Esophagus (tissue), 2 donors: ENCODE data around the gene JARID2. TPM values are rescaled to one million over a fixed set of nuclear protein-coding genes. Genes with fewer than 3 reads are reported as not detected.
A peak's percentile ranks its signal among the peaks of the same experiment; 100 is the strongest.

ENCODE experiments used
- H3K27ac ChIP-seq, 2 donors: one replicate each; pipeline ENCODE4 v1.5.1; 2013; ENCODE audit warnings: low read depth in 2 of 2, mild to moderate bottlenecking in 2 of 2, inconsistent platforms in 1 of 2, low read length in 1 of 2, moderate library complexity in 1 of 2
- H3K27me3 ChIP-seq, 2 donors: one replicate each; pipeline ENCODE4 v1.6.1; 2013; ENCODE audit warnings: low read length in 2 of 2, control low read depth in 1 of 2, mild to moderate bottlenecking in 1 of 2; ENCODE audit not compliant: insufficient read depth in 2 of 2, control insufficient read depth in 1 of 2
- H3K36me3 ChIP-seq, 2 donors: one replicate each; pipeline ENCODE4 v1.6.1; 2013; ENCODE audit warnings: low read length in 1 of 2; ENCODE audit not compliant: control insufficient read depth in 2 of 2, insufficient read depth in 2 of 2
- H3K4me1 ChIP-seq, 2 donors: one replicate each; pipeline ENCODE4 v1.6.1; 2013; ENCODE audit warnings: low read length in 1 of 2; ENCODE audit not compliant: control insufficient read depth in 2 of 2, insufficient read depth in 2 of 2
- H3K4me3 ChIP-seq, 2 donors: one replicate each; pipeline ENCODE4 v1.5.1; 2013; ENCODE audit warnings: low read length in 2 of 2, mild to moderate bottlenecking in 2 of 2, low read depth in 1 of 2, moderate library complexity in 1 of 2
- H3K9me3 ChIP-seq, 2 donors: one replicate each; pipeline ENCODE4 v1.6.1; 2013; ENCODE audit warnings: mild to moderate bottlenecking in 2 of 2, low read depth in 1 of 2, low read length in 1 of 2, moderate library complexity in 1 of 2; ENCODE audit not compliant: control insufficient read depth in 2 of 2, insufficient read depth in 1 of 2
- WGBS, 2 donors: extraction: QIAGEN DNeasy Blood & Tissue Kit; methylation state at CpG; one replicate each; pipeline ENCODE4 v1.1.7; 2013; 5-methylcytosine and 5-hydroxymethylcytosine counted together
- polyA plus RNA-seq, 2 donors: library from polyadenylated mRNA; stranded (reverse); fragments of 200-250 nt; gene quantifications; one replicate each; pipeline ENCODE4 v1.2.3, GENCODE V29; 2013
- donor health status: healthy with polysubstance abuse.
- donor health status: Bipolar disorder and iron deficiency.

Gene JARID2
- polyA plus RNA-seq, 2 donors = 7.9 to 8.3 TPM

DNA sequence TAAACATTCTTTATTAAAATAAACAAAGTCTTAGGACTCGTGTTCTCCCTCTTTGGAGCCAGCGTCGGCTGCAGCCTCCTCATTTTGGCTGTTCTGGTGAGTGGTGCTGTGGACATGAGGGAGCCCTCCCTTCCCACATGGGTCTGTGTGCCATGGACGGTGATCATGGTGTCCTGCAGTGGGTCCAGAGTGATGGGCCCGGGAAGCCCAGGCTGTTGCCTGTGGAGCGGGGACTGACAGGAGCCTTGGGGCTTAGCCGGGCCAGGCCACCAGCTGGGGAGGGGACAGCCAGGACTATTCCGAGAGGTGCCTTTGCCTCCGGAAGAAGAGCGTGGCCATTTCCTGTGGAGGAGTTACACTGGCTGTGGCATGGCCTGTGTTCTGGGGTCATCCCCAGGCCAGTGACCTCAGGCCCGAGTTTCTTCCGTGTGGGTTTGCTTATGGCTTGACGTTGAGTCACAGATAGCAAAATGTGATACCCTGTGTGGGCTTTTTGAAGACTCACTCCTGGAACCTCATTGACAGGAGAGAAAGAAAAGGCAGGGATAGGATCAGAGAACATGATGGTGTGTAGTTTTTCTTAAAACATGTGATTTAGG, 263.6 kb downstream of the JARID2 start:
- Histone ChIP-seq H3K36me3 (peaks cover 20 to 59% of the 10 kb centered on the region in 2 donors), H3K27ac (no peak overlapping the region), H3K4me1 (peaks cover 0 to 14% of the 10 kb centered on the region in 2 donors), H3K27me3 (no peaks in the 10 kb centered on the region), H3K9me3 (no peaks in the 10 kb centered on the region), H3K4me3 (no peak overlapping the region)
- 87 to 88% methylated on average over 13 of the region's 13 CpGs for WGBS, 2 donors

DNA sequence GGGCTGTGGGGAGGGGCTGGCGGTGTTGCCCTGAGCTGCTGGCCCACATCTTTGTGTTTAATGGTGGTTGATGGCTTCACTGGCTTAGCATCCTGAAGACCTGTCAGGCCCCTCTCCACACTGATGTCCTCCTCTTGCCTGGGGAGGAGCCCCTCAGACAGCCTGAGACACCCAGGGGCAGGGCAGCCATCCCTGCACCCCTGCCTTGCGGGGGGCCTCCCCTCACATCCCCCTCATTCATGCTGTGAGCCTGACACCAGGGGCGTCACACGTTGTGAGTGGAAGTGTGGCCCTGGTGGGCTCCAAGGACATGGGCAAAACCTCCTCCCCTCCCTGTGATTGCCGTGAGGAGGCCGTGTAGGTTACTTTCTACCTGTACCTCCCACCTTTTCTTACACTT, 264.3 kb downstream of the JARID2 start:
- Histone ChIP-seq H3K4me3 (no peak overlapping the region), H3K4me1 (peaks cover 0 to 14% of the 10 kb centered on the region in 2 donors), H3K27me3 (no peaks in the 10 kb centered on the region), H3K27ac (no peak overlapping the region), H3K9me3 (no peaks in the 10 kb centered on the region), H3K36me3 (peaks cover 20 to 61% of the 10 kb centered on the region in 2 donors)
- 95 to 98% methylated on average over 6 of the region's 6 CpGs for WGBS, 2 donors

DNA sequence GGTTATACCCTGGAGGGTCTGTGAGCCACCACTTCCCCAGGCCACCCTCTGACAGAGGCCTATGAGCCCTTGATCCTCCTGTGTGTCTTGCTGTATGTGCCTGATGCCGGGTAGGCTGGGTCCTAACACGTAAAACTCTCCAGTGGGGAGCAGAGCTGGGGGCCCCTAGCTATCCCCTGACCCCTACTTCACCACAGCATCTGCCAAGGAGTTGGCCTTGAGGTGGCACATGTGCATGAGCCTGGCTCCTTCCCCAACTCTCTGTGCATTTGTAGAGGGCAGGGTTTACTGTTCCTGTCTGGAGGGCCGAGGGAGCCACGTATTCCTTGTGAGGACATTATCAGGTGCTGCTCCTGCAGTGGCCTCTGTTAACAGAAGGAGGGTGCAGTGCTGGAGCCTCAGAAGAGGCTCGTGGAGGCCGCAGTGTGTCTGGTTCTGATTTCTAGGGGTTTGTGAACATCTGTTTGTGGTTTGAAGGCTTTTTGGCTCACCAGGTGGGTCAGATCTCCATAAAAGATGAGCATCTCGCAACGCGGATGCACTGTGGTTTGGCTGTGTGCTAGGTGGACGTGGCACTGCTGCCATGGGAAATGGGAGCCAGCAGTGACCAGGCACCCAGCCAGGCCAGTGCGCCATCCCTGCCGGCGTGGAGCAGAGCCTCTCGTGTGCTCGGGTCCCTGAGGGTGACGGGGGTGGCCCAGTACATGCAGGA, 264.8 kb downstream of the JARID2 start:
- no peak overlapping the region for H3K27ac ChIP-seq
- WGBS, 2 donors = 68 to 82% methylated on average over 11 to 16 of the region's 16 CpGs
- no peaks in the 10 kb centered on the region for H3K27me3 ChIP-seq
- peaks cover 20 to 59% of the 10 kb centered on the region in 2 donors for H3K36me3 ChIP-seq
- H3K9me3 ChIP-seq = no peaks in the 10 kb centered on the region
- H3K4me1 ChIP-seq = peaks cover 0 to 10% of the 10 kb centered on the region in 2 donors
- no peak overlapping the region for H3K4me3 ChIP-seq

DNA sequence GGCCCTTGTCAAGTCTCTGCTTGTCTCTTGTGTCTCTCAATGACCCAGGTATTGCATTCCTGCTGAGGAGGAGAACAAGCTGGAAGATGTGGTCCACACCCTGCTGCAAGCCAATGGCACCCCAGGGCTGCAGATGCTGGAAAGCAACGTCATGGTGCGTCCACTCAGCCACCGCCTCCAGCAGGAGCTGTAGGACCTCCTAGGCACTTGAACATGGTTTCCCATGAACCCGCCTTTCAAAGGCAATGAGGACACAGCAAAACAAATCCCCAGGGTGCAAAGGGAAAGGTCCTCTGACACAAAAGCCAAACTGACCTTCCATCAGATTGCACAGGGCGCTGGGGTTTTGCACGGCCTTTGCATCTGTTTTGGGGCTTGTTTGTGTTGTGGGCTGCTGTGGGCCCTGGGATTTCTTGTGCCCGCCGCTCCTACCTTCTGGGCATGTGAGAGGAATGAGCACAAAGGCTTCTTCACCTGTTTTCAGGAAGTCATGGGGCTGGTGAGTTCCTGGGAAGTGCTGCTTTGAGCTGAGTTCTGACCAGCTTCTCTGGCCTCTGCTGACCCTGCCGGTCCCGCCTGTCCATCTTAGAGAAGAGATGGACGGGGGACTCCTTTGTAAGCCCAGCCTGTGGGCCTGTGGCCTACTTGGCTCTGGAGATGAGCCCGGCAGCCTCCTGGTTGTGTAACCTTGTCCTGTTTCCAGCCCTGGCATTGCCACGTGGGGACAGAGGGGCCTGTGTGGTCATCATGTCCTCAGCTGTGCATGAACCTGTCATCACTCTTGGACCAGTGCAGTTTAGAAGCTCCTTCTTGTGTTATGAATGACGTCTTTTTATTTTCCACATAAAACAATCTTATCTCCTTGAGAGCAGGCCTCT, 265.6 kb downstream of the JARID2 start:
- no peaks in the 10 kb centered on the region for H3K27me3 ChIP-seq
- no peak overlapping the region for H3K27ac ChIP-seq
- H3K36me3 ChIP-seq = peaks cover 20 to 59% of the 10 kb centered on the region in 2 donors
- H3K9me3 ChIP-seq = no peaks in the 10 kb centered on the region
- H3K4me1 ChIP-seq = peaks cover 0 to 9% of the 10 kb centered on the region in 2 donors
- H3K4me3 ChIP-seq = no peak overlapping the region
- 89 to 91% methylated on average over 14 of the region's 14 CpGs for WGBS, 2 donors

DNA sequence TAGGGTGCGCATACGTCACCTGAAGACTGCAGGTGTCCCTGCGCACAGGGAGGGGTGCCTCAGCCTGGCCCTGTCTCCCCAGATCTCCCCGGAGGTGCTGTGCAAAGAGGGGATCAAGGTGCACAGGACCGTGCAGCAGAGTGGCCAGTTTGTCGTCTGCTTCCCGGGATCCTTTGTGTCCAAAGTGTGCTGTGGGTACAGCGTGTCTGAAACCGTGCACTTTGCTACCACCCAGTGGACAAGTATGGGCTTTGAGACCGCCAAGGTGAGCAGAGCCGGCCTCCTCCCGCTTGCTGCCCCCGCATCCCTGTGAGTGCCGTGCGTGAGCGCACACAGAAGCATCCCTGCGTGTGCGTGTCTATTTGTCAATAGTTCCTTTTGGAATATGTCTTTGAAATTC, 266.3 kb downstream of the JARID2 start:
- 93 to 94% methylated on average over 18 of the region's 18 CpGs for WGBS, 2 donors
- peaks cover 0 to 9% of the 10 kb centered on the region in 2 donors for H3K4me1 ChIP-seq
- peaks cover 16 to 62% of the 10 kb centered on the region in 2 donors for H3K36me3 ChIP-seq
- no peaks in the 10 kb centered on the region for H3K9me3 ChIP-seq
- no peaks in the 10 kb centered on the region for H3K27me3 ChIP-seq
- no peak overlapping the region for H3K27ac ChIP-seq
- no peak overlapping the region for H3K4me3 ChIP-seq

DNA sequence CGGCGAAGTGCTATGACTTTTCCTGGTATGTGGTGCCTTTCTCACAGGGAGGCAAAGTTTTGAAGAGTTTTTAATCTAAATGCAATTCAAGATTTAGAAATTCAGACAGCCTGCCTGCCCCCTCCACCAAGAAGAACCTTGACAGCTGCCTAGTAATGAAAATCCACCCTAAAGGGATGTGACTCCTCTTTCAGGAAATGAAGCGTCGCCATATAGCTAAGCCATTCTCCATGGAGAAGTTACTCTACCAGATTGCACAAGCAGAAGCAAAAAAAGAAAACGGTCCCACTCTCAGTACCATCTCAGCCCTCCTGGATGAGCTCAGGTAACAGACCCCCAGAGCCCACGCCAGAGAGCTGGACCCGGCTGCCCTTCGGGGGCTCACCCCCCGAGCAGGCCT, 266.9 kb downstream of the JARID2 start:
- Histone ChIP-seq H3K9me3 (no peaks in the 10 kb centered on the region), H3K4me1 (peaks cover 0 to 9% of the 10 kb centered on the region in 2 donors), H3K27me3 (no peaks in the 10 kb centered on the region), H3K27ac (no peak overlapping the region), H3K36me3 (peaks cover 16 to 64% of the 10 kb centered on the region in 2 donors), H3K4me3 (no peak overlapping the region)
- 91 to 96% methylated on average over 9 of the region's 9 CpGs for WGBS, 2 donors

DNA sequence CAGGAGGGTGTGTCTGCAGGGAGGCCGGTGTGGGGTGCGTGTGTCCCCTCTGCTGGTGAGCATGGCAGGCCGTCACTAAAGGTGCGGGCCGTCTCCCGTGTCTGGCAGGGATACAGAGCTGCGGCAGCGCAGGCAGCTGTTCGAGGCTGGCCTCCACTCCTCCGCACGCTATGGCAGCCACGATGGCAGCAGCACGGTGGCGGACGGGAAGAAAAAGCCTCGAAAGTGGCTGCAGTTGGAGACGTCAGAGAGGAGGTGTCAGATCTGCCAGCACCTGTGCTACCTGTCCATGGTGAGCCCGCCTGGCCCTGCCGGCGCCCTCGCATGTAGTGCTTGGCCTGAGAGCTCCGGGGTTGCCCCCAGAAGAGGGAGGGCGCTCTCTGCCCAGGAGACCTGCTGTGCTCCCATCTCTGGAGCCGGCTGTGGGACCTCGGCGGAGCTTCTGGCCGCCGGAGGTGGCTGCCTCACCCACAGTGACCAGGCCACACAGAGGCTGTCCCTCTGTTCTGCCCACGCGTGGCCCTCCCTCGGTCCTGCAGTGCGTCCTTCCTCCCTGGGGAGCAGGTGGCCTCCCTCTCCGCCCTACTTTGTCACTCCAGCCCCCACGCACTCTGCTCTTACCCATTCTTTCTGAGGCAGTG, 267.4 kb downstream of the JARID2 start:
- Histone ChIP-seq H3K27ac (no peak overlapping the region), H3K9me3 (no peaks in the 10 kb centered on the region), H3K4me3 (no peak overlapping the region), H3K27me3 (no peaks in the 10 kb centered on the region), H3K36me3 (peaks cover 15 to 69% of the 10 kb centered on the region in 2 donors), H3K4me1 (peaks cover 0 to 9% of the 10 kb centered on the region in 2 donors)
- WGBS, 2 donors = 92 to 93% methylated on average over 34 of the region's 34 CpGs

DNA sequence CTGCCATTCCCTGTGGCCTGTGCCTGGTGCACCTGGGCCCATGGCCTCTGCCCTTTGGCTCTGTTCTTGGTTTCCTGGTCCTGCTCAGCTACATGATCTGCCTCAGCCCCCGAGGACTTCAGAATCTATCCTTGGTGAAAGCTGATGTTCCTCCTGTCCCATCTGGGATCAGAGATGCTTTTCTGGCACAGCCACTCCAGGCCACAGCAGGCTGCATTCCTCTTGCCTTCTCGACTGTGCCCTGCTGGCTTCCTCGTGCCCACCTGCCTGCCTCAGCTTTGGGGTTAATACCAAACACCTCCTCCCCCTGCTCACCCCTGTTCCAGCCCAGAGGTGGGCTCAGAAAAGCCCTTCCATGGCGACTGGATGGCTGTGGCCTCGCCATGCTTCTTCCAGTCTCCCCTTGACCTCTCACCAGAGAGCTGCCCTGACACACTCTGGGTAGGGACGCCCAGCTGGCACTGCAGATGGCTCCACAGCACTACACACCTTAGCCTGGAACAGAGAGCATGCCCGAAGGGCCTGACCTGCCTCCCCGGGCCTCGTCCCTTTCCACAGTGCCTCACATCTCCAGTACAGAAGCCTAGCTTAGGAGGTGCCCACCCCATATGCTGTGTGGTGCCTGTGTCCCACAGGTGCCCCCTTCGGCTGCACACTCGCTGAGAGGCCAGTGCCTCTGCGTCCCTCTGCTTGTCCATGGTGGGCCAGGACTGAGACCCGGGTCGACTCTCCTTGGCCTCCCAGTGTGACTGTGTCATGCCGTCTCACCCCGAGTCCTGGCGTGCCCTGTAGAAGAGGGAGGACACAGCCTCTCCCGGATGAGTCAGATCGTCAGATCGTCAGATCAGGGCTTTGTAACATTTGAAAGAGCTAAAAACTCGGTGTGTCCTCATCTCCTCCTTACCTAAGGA, 268.2 kb downstream of the JARID2 start:
- H3K4me3 ChIP-seq = no peak overlapping the region
- WGBS, 2 donors = 80 to 81% methylated on average over 21 of the region's 21 CpGs
- peaks cover 0 to 9% of the 10 kb centered on the region in 2 donors for H3K4me1 ChIP-seq
- H3K36me3 ChIP-seq = peaks cover 16 to 72% of the 10 kb centered on the region in 2 donors
- no peaks in the 10 kb centered on the region for H3K9me3 ChIP-seq
- peak overlapping the region in 1 of 2 donors; percentile 24 for H3K27ac ChIP-seq
- H3K27me3 ChIP-seq = no peaks in the 10 kb centered on the region
